Subcutaneous abdominal adipose tissue (tissue), 5 donors: ENCODE results near the gene TSPAN18.

Source experiments
- H3K27ac ChIP-seq: one replicate; pipeline ENCODE4 v1.7.0; 2013; ENCODE audit warnings: low read depth, mild to moderate bottlenecking, inconsistent platforms, low read length, moderate library complexity
- H3K27me3 ChIP-seq, 5 donors: one replicate each; pipeline ENCODE4 v1.7.0; 2013; ENCODE audit warnings: low read length in 5 of 5, inconsistent platforms in 1 of 5; ENCODE audit not compliant: control insufficient read depth in 5 of 5, insufficient read depth in 4 of 5
- H3K36me3 ChIP-seq, 5 donors: one replicate each; pipeline ENCODE4 v1.7.0; 2013; ENCODE audit warnings: low read length in 5 of 5; ENCODE audit not compliant: control insufficient read depth in 5 of 5, insufficient read depth in 5 of 5
- H3K4me1 ChIP-seq, 5 donors: one replicate each; pipeline ENCODE4 v1.7.0; 2013; ENCODE audit warnings: low read length in 5 of 5, mild to moderate bottlenecking in 3 of 5, moderate library complexity in 1 of 5; ENCODE audit not compliant: control insufficient read depth in 5 of 5, insufficient read depth in 5 of 5
- H3K4me3 ChIP-seq, 5 donors: one replicate each; pipeline ENCODE4 v1.7.0; 2013; ENCODE audit warnings: low read length in 5 of 5, low read depth in 1 of 5
- H3K9ac ChIP-seq, 5 donors: one replicate each; pipeline ENCODE4 v1.7.0; 2013; ENCODE audit warnings: low read length in 5 of 5, mild to moderate bottlenecking in 4 of 5, moderate library complexity in 3 of 5
- H3K9me3 ChIP-seq, 5 donors: one replicate each; pipeline ENCODE4 v1.7.0; 2013; ENCODE audit warnings: low read length in 5 of 5; ENCODE audit not compliant: control insufficient read depth in 5 of 5
- donor health status: healthy.
- donor health status: healthy.
- donor health status: healthy.
- donor health status: healthy.
- donor health status: healthy.

TSPAN18 gene

GRCh38 chr11:44779736-44780520 lies 53.2 kb downstream of the TSPAN18 start:
- Histone ChIP-seq H3K9me3 (no peaks in the 10 kb centered on the region), H3K27ac (no peak overlapping the region), H3K4me1 (peaks cover 2 to 47% (median 12%) of the 10 kb centered on the region in 5 donors), H3K4me3 (no peak overlapping the region), H3K36me3 (peaks cover 0 to 4% (median 0%) of the 10 kb centered on the region in 5 donors), H3K9ac (no peak overlapping the region), H3K27me3 (no peaks in the 10 kb centered on the region)

DNA sequence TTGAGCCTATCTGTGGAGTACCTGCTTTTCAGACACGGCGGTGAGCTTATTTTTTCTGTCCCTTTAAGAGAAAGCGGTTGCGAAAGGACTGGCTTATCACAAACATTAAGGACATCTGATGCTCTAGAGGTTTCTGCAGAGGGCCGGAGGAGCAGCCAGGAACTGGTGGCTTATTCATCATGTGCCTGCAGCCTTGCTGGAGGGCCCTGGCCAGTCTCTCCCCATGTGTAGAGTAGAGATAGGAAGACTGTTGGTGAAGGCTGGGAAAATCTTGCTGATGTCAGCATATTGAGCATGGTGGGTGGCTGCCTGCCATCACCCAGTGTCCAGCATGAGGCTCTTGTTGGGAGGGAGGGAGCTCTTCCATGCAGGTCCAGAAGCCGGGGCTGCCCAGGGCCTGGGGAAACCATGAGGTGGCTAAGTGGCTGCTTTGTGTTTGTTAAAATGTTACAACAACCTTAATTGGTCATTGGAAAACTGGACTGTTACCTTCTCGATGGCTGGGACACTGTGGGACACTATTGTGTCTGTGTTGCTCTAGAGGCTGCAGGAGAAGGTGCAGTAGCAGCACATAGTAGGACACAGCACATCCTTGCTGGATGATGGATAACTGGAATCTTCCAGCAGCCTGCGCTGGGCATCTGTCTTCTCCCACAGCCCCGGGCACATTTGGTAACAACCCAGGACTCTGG lies 54.3 kb downstream of the TSPAN18 start:
- Histone ChIP-seq H3K4me1 (peaks cover 0 to 52% (median 12%) of the 10 kb centered on the region in 5 donors), H3K36me3 (peaks cover 0 to 4% (median 0%) of the 10 kb centered on the region in 5 donors), H3K27me3 (no peaks in the 10 kb centered on the region), H3K4me3 (no peak overlapping the region), H3K9me3 (no peaks in the 10 kb centered on the region), H3K9ac (no peak overlapping the region), H3K27ac (no peak overlapping the region)

DNA sequence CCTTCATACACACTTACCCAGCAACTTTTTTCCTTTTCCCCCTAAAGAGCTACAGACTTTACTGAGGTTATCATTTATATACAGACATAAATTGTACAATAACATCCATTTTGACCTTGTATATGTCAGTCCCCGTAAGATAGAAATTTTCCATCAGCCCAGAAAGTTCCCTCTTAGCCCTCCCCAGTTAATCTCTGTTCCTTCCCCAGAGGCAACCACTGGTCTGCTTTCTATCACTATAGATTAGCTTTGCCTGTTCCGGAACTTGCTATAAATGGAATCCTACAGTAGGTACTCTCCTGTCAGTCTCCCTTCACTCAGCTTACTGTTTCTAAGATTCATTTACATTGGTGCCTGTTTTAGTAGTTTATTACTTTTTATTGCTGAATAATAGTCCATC lies 54.9 kb downstream of the TSPAN18 start:
- Histone ChIP-seq H3K4me1 (peaks cover 0 to 55% (median 12%) of the 10 kb centered on the region in 5 donors), H3K36me3 (peaks cover 0 to 4% (median 0%) of the 10 kb centered on the region in 5 donors), H3K27me3 (no peaks in the 10 kb centered on the region), H3K4me3 (no peak overlapping the region), H3K27ac (no peak overlapping the region), H3K9me3 (no peaks in the 10 kb centered on the region), H3K9ac (no peak overlapping the region)

- Histone ChIP-seq H3K36me3 (peaks cover 0 to 4% (median 0%) of the 10 kb centered on the region in 5 donors), H3K4me1 (peaks cover 0 to 56% (median 12%) of the 10 kb centered on the region in 5 donors), H3K4me3 (no peak overlapping the region), H3K9ac (no peak overlapping the region), H3K27me3 (no peaks in the 10 kb centered on the region), H3K27ac (no peak overlapping the region), H3K9me3 (no peaks in the 10 kb centered on the region)
Observed at GRCh38 chr11:44782478-44782877, 55.7 kb downstream of the TSPAN18 start.

DNA sequence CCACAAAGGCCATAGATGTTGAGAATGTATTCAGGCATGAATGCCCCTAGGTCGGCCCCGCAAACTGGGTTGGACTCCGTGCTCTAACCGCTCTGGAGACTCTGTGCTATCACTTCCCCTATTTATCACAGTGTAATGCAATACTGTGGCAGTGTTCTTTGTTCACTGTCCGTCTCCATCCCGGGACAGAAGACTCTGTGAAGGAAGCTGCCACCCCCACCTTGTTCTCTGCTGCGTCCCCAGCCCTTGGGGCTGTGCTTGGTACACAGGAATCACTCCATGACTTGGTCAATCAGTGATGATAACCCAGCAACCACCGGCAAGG lies 57.6 kb downstream of the TSPAN18 start:
- H3K4me1 ChIP-seq: peaks cover 2 to 53% (median 12%) of the 10 kb centered on the region in 5 donors
- H3K27me3 ChIP-seq: peaks cover 0 to 4% (median 0%) of the 10 kb centered on the region in 5 donors
- H3K27ac ChIP-seq: no peak overlapping the region

DNA sequence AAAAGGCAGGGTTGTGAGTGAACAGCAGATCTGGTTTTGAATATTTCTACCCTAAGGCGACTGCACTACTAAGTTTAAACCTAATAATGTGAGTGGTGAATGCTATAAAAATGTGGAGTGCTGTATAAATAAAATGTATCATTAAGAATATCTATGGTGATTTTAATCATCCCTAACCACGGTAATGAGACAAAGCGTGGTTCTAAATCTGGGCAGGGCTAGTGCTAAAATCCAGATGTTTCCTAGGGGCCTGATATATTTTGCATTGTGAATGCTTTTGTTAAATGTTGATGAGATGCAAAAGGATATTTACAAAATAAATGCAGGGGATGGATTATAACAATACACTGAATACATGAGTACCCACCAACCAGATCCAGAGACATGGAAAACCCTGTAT lies 58.1 kb downstream of the TSPAN18 start:
- Histone ChIP-seq H3K9me3 (no peaks in the 10 kb centered on the region), H3K27me3 (peaks cover 0 to 4% (median 0%) of the 10 kb centered on the region in 5 donors), H3K27ac (no peak overlapping the region), H3K9ac (no peak overlapping the region), H3K36me3 (peaks cover 0 to 2% (median 0%) of the 10 kb centered on the region in 5 donors), H3K4me3 (no peak overlapping the region), H3K4me1 (peaks cover 2 to 57% (median 12%) of the 10 kb centered on the region in 5 donors)

More for the DNA sequence above, 57.6 kb downstream of the TSPAN18 start:
- H3K9me3 ChIP-seq: no peaks in the 10 kb centered on the region
- H3K4me3 ChIP-seq: no peak overlapping the region
- no peak overlapping the region for H3K9ac ChIP-seq
- peaks cover 0 to 4% (median 0%) of the 10 kb centered on the region in 5 donors for H3K36me3 ChIP-seq

DNA sequence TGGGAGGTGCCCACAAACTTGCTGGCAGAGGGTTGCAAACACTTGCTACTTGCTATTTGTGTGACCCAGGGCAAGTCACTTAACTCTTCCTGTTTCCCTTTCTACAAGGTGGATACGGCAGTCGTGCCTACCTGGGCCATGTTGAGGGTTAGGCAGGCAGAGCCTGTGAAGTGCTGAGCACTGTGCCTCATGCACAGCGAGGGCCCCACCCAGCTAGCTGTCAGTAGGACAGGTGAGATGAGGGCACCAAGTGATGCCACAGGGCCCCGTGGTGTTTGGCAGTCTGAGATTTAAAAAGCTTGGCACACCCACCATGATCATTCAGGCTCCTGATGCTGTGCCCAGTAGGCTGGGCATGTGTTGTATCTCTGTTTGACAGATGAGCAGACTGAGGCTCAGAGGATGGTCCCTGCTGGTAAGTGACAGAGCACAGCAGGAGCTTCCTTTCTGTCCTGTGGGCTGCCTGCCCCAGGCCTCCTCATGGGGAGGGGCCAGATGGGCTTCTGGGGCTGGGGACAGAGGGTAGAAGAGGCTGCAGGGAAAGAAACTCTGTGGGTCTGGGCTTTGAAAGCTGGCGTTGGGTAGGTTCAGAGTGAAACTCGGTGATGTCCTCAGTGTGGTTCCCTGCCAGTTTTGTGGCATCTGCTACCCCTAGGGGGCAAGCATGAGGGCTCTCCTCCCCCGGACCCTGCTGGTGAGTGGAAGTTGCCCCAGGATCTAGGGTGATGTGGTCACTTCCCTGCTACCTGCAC lies 59.3 kb downstream of the TSPAN18 start:
- Histone ChIP-seq H3K9ac (peak overlapping the region in 1 of 5 donors; percentile 28), H3K4me1 (peaks cover 2 to 58% (median 11%) of the 10 kb centered on the region in 5 donors), H3K27me3 (peaks cover 0 to 4% (median 0%) of the 10 kb centered on the region in 5 donors), H3K9me3 (no peaks in the 10 kb centered on the region), H3K36me3 (no peaks in the 10 kb centered on the region), H3K4me3 (no peak overlapping the region), H3K27ac (no peak overlapping the region)

- Histone ChIP-seq H3K9ac (no peak overlapping the region), H3K36me3 (no peaks in the 10 kb centered on the region), H3K27me3 (peaks cover 0 to 4% (median 0%) of the 10 kb centered on the region in 5 donors), H3K4me1 (peaks cover 2 to 59% (median 9%) of the 10 kb centered on the region in 5 donors), H3K9me3 (no peaks in the 10 kb centered on the region), H3K4me3 (no peak overlapping the region), H3K27ac (no peak overlapping the region)
Observed at GRCh38 chr11:44787070-44787469, 60.3 kb downstream of the TSPAN18 start.

DNA sequence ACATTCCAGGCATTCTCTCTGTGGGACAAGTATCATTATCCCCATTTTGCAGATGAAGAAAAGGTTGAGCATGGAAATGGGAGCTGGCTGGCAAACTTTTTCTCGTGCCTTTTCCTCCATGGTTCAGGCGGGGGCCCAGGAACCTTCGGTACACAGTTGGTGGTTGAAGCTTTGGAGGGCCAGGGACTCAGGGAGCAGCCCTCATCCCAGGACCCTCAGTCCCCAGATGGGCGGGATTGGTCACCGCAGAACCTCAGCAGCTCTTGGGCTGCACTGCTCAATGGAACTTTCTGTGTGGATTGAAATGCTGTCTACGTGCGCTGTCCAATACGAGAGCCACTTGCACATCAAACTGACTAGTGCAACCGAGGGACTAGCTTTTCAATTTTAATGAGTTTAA lies 61.2 kb downstream of the TSPAN18 start:
- Histone ChIP-seq H3K36me3 (no peaks in the 10 kb centered on the region), H3K27ac (no peak overlapping the region), H3K9ac (no peak overlapping the region), H3K9me3 (no peaks in the 10 kb centered on the region), H3K27me3 (peaks cover 0 to 7% (median 0%) of the 10 kb centered on the region in 5 donors), H3K4me1 (peaks cover 2 to 65% (median 9%) of the 10 kb centered on the region in 5 donors), H3K4me3 (no peak overlapping the region)
